Endothelial cell of umbilical vein (primary cell): Measurements from ENCODE around the gene ZNF428. TPM values are rescaled to one million over a fixed set of nuclear protein-coding genes. Genes with fewer than 3 reads are reported as not detected.

Source experiments
- BruUV-seq: library from RNA; stranded (reverse); fragments of 400-500 nt; replicated peaks from 2 replicates; lab custom pipeline; 2021; lab: Mats Ljungman, UMichigan
- CTCF ChIA-PET: fragments of 300-600, 350-600 bp; sonication (Branson Sonifier 250); formaldehyde crosslinking; loops from one replicate; lab custom pipeline; 2021; ENCODE audit warnings: antibody characterized with exemption, inconsistent platforms; lab: Charles Lee
- POLR2A ChIA-PET: fragments of 300-600, 350-600 bp; sonication (Branson Sonifier 250); formaldehyde crosslinking; loops from one replicate; lab custom pipeline; 2021; ENCODE audit warnings: antibody characterized with exemption, inconsistent platforms; lab: Charles Lee
- DNase-seq: peaks from one replicate; pipeline ENCODE4 v3.0.0-alpha.2; 2011; ENCODE audit warnings: low read depth, low spot score
- FAIRE-seq: peaks from 2 replicates; lab custom pipeline; 2011; peaks lifted over from hg19 to GRCh38; lab: Jason Lieb, UNC
- H2AFZ ChIP-seq: 2 replicates; pipeline ENCODE4 v1.6.0; 2012; ENCODE audit warnings: low read depth, low read length, control low read depth, inconsistent platforms
- H3K27ac ChIP-seq: 2 replicates; pipeline ENCODE4 v1.5.1; 2011; ENCODE audit warnings: low read depth, mild to moderate bottlenecking, control low read depth, low read length, moderate library complexity; ENCODE audit not compliant: insufficient read depth
- H3K27me3 ChIP-seq, 2 experiments: 2 replicates each; pipeline versions ENCODE4 v1.6.0 to v1.6.1; 2011; ENCODE audit warnings: low read length in 2 of 2, mixed read lengths in 1 of 2; ENCODE audit not compliant: control insufficient read depth in 2 of 2, insufficient read depth in 2 of 2
- H3K36me3 ChIP-seq, 2 experiments: 2 replicates in 1 of 2; 3 replicates in 1 of 2; pipeline ENCODE4 v1.5.1; 2011; ENCODE audit warnings: low read length in 2 of 2, mild to moderate bottlenecking in 1 of 2, moderate library complexity in 1 of 2; ENCODE audit not compliant: control insufficient read depth in 2 of 2, insufficient read depth in 2 of 2; ENCODE audit errors: extremely low read depth in 1 of 2
- H3K4me1 ChIP-seq: 3 replicates; pipeline ENCODE4 v1.5.1; 2011; ENCODE audit warnings: mild to moderate bottlenecking, low read length; ENCODE audit not compliant: control insufficient read depth, insufficient read depth; ENCODE audit errors: extremely low read depth
- H3K4me2 ChIP-seq: 2 replicates; pipeline ENCODE4 v1.6.1; 2011; ENCODE audit warnings: low read length, control low read depth, mixed read lengths; ENCODE audit not compliant: insufficient read depth
- H3K4me3 ChIP-seq, 3 experiments: fragments of 200-600 bp in 1 of 3; sonication (generic), shearing (Covaris generic) in 1 of 3; replicated peaks in 1 of 3; 2 replicates each; pipeline ENCODE4 v1.5.1; 2011 to 2016; ENCODE audit warnings: control low read depth in 3 of 3, low read length in 3 of 3, mild to moderate bottlenecking in 2 of 3, inconsistent platforms in 1 of 3, low read depth in 1 of 3, moderate library complexity in 1 of 3; ENCODE audit not compliant: insufficient read depth in 1 of 3
- H3K79me2 ChIP-seq: 2 replicates; pipeline ENCODE4 v1.6.0; 2012; ENCODE audit warnings: low read length, inconsistent platforms; ENCODE audit not compliant: control insufficient read depth, insufficient read depth
- H3K9ac ChIP-seq: replicated peaks from 2 replicates; pipeline ENCODE3; 2011; ENCODE audit warnings: low read length, control low read depth; ENCODE audit not compliant: insufficient read depth; ENCODE audit errors: extremely low read depth
- H3K9me1 ChIP-seq: replicated peaks from 3 replicates; pipeline ENCODE4 v1.6.0; 2011; ENCODE audit warnings: mild to moderate bottlenecking, low read length; ENCODE audit not compliant: control insufficient read depth, insufficient read depth; ENCODE audit errors: extremely low read depth
- H3K9me3 ChIP-seq: replicated peaks from 2 replicates; pipeline ENCODE4 v1.5.1; 2012; ENCODE audit warnings: low read length, inconsistent platforms; ENCODE audit not compliant: control insufficient read depth, insufficient read depth
- H4K20me1 ChIP-seq: replicated peaks from 2 replicates; pipeline ENCODE3; 2011; ENCODE audit warnings: mild to moderate bottlenecking, low read length; ENCODE audit not compliant: control insufficient read depth, insufficient read depth; ENCODE audit errors: extremely low read depth
- EZH2 ChIP-seq: IDR thresholded peaks from 2 replicates; pipeline ENCODE4 v1.6.1; 2012; ENCODE audit warnings: borderline replicate concordance, low read depth, mild to moderate bottlenecking, moderate library complexity, low read length, inconsistent platforms; ENCODE audit not compliant: severe bottlenecking
- FOS ChIP-seq: IDR thresholded peaks from 2 replicates; pipeline ENCODE4 v1.6.1; 2011; ENCODE audit warnings: mild to moderate bottlenecking, low read length, moderate library complexity, borderline replicate concordance; ENCODE audit not compliant: insufficient read depth
- GATA2 ChIP-seq: IDR thresholded peaks from 2 replicates; pipeline ENCODE4 v1.7.0; 2011; ENCODE audit warnings: low read depth, mild to moderate bottlenecking, moderate library complexity, mixed read lengths, low read length; ENCODE audit not compliant: insufficient read length, insufficient read depth
- MAX ChIP-seq: IDR thresholded peaks from 2 replicates; pipeline ENCODE4 v1.6.1; 2011; ENCODE audit not compliant: insufficient read depth, insufficient read length
- MYC ChIP-seq: IDR thresholded peaks from one replicate; pipeline ENCODE4 v1.6.1; 2011; ENCODE audit warnings: mild to moderate bottlenecking, low read depth, low read length
- POLR2A ChIP-seq: IDR thresholded peaks from 2 replicates; pipeline ENCODE4 v1.6.1; 2012; ENCODE audit warnings: low read depth, mild to moderate bottlenecking, control low read depth, low read length
- POLR2AphosphoS5 ChIP-seq: IDR thresholded peaks from 2 replicates; pipeline ENCODE4 v1.6.1; 2012; ENCODE audit warnings: low read depth, mild to moderate bottlenecking, control low read depth, low read length, moderate library complexity; ENCODE audit not compliant: insufficient read depth
- dilution Hi-C: fragments of 300-500 bp; cut with MboI; formaldehyde crosslinking; loops from one replicate; pipeline ENCODE4 v1.15.0; 2019; ENCODE audit warnings: low sequenced_read_pairs; ENCODE audit not compliant: extremely low pct_ligation_motif_present
- intact Hi-C: fragments of 100-400 bp; cut with micrococcal nuclease; formaldehyde crosslinking; loops from one replicate; pipeline ENCODE4 v1.10.0; 2022
- polyA plus RNA-seq, 4 experiments: library from polyadenylated mRNA; depleted of rRNA in 3 of 4; stranded (reverse) in 3 of 4; unstranded in 1 of 4; fragments of >200 nt; gene quantifications; 2 replicates each; pipeline versions ENCODE4 v1.2.1 to v1.2.3, GENCODE V29; 2011 to 2012; ENCODE audit warnings: missing spikeins in 1 of 4
- total RNA-seq: library from RNA; stranded (reverse); gene quantifications from 2 replicates; pipeline ENCODE4 v1.2.3, GENCODE V29; 2021
- TF ChIP-seq, protein P1 (sequence below), 2 donors: IDR thresholded peaks; 1 replicate in 1 of 2; 2 replicates in 1 of 2; pipeline ENCODE4 v1.5.1; 2011; ENCODE audit warnings: low read length in 2 of 2, mild to moderate bottlenecking in 2 of 2, moderate library complexity in 2 of 2, control low read depth in 1 of 2, inconsistent platforms in 1 of 2, low read depth in 1 of 2; ENCODE audit not compliant: insufficient read depth in 1 of 2; ENCODE audit errors: extremely low read depth in 1 of 2

Gene ZNF428
- total and polyA plus RNA-seq, 2 donors (not counting 3 experiments of a cell fraction or from before 2014, with no cell fraction given), result 29.2 to 56.2 TPM

GRCh38 chr19:43572171-43572588 lies 47.2 kb downstream of the ZNF428 start:
- Histone ChIP-seq H3K4me3 (no peak overlapping the region), H3K79me2 (no peaks in the 10 kb centered on the region), H3K27me3 (no peaks in the 10 kb centered on the region), H3K9ac (no peak overlapping the region), H3K27ac (no peak overlapping the region), H2AFZ (no peak overlapping the region), H3K4me2 (no peak overlapping the region), H3K9me1 (no peaks in the 10 kb centered on the region), H4K20me1 (no peaks in the 10 kb centered on the region), H3K4me1 (peaks cover 7% of the 10 kb centered on the region), H3K36me3 (no peaks in the 10 kb centered on the region), H3K9me3 (no peaks in the 10 kb centered on the region)
- no peak for TF ChIP-seq MYC
- TF ChIP-seq MAX, result no peak
- TF ChIP-seq FOS, result no peak
- no peak for TF ChIP-seq POLR2A
- TF ChIP-seq GATA2, result no peak
- no peak for TF ChIP-seq EZH2
- TF ChIP-seq POLR2AphosphoS5, result no peak
- TF ChIP-seq, protein P1, sequence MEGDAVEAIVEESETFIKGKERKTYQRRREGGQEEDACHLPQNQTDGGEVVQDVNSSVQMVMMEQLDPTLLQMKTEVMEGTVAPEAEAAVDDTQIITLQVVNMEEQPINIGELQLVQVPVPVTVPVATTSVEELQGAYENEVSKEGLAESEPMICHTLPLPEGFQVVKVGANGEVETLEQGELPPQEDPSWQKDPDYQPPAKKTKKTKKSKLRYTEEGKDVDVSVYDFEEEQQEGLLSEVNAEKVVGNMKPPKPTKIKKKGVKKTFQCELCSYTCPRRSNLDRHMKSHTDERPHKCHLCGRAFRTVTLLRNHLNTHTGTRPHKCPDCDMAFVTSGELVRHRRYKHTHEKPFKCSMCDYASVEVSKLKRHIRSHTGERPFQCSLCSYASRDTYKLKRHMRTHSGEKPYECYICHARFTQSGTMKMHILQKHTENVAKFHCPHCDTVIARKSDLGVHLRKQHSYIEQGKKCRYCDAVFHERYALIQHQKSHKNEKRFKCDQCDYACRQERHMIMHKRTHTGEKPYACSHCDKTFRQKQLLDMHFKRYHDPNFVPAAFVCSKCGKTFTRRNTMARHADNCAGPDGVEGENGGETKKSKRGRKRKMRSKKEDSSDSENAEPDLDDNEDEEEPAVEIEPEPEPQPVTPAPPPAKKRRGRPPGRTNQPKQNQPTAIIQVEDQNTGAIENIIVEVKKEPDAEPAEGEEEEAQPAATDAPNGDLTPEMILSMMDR (IDR thresholded peaks at IDR 0.05; ENCODE audit: extremely low read depth in 1 of 2, insufficient read depth in 1 of 2, low read depth in 1 of 2, low read length in 2 of 2), result no peak
- DNase-seq, result no peak
- CTCF ChIA-PET, result interaction anchor here (1.5 to 1.7 kb wide), 4 partner anchors 17 to 37 kb away, joined by 4 to 6 read pairs (median 5); partner anchors contain the start of genes IRGQ and ZNF576
- BruUV-seq, result no TSS peak
- dilution Hi-C loops, result no loop called here
- no peak for FAIRE-seq
- POLR2A ChIA-PET, result no interaction called here
- intact Hi-C loops, result no loop called here
